HG03520 (cell line): ENCODE data around the gene FERMT3.

ENCODE experiments used
- ATAC-seq: cut with Tn5 transposase; IDR thresholded peaks from one replicate; pipeline ENCODE4 v1.9.1; 2021; ENCODE audit warnings: mild to moderate bottlenecking, moderate library complexity; ENCODE audit not compliant: unreplicated experiment

The FERMT3 gene

GRCh38 chr11:64247729-64248531, 41.4 kb downstream of the FERMT3 start:
- no peak for ATAC-seq

- no peak for ATAC-seq
Measured at GRCh38 chr11:64248578-64248977, 42.1 kb downstream of the FERMT3 start.

GRCh38 chr11:64249038-64249437, 42.5 kb downstream of the FERMT3 start:
- ATAC-seq = no peak

- ATAC-seq = no peak
Measured at GRCh38 chr11:64249563-64250414, 43.3 kb downstream of the FERMT3 start.

GRCh38 chr11:64250415-64251015, 44.0 kb downstream of the FERMT3 start:
- no peak for ATAC-seq

- no peak for ATAC-seq
Measured at GRCh38 chr11:64251016-64251752, 44.7 kb downstream of the FERMT3 start, which contains the start of gene PLCB3. Gene PLCB3 (plus strand): TSS chr11:64251530. CDS start chr11:64251650, 120 bp downstream.

- no peak for ATAC-seq
Measured at GRCh38 chr11:64251753-64252002, 45.2 kb downstream of the FERMT3 start.

GRCh38 chr11:64252003-64252872, 45.7 kb downstream of the FERMT3 start:
- ATAC-seq = no peak

- no peak for ATAC-seq
Measured at GRCh38 chr11:64253043-64253442, 46.5 kb downstream of the FERMT3 start.

- no peak for ATAC-seq
Measured at GRCh38 chr11:64253481-64253880, 47.0 kb downstream of the FERMT3 start.

GRCh38 chr11:64254326-64254725, 47.8 kb downstream of the FERMT3 start:
- ATAC-seq = no peak

- ATAC-seq = no peak
Measured at GRCh38 chr11:64255135-64256128, 48.9 kb downstream of the FERMT3 start.

GRCh38 chr11:64256300-64256699, 49.8 kb downstream of the FERMT3 start:
- ATAC-seq = no peak

GRCh38 chr11:64258356-64258755, 51.8 kb downstream of the FERMT3 start:
- ATAC-seq = no peak

- no peak for ATAC-seq
Measured at GRCh38 chr11:64258946-64259532, 52.5 kb downstream of the FERMT3 start.

- ATAC-seq = no peak
Measured at GRCh38 chr11:64259533-64260067, 53.1 kb downstream of the FERMT3 start.

GRCh38 chr11:64260147-64260708, 53.7 kb downstream of the FERMT3 start:
- no peak for ATAC-seq

- ATAC-seq = no peak
Measured at GRCh38 chr11:64261556-64262080, 55.1 kb downstream of the FERMT3 start.
